Measurements from ENCODE around the gene KBTBD2.
"Not testable (repeated sequence)": the region's sequence is repeated elsewhere in the genome, so short reads cannot be mapped to it uniquely, and the experiment has no call there.

KBTBD2 gene

DNA sequence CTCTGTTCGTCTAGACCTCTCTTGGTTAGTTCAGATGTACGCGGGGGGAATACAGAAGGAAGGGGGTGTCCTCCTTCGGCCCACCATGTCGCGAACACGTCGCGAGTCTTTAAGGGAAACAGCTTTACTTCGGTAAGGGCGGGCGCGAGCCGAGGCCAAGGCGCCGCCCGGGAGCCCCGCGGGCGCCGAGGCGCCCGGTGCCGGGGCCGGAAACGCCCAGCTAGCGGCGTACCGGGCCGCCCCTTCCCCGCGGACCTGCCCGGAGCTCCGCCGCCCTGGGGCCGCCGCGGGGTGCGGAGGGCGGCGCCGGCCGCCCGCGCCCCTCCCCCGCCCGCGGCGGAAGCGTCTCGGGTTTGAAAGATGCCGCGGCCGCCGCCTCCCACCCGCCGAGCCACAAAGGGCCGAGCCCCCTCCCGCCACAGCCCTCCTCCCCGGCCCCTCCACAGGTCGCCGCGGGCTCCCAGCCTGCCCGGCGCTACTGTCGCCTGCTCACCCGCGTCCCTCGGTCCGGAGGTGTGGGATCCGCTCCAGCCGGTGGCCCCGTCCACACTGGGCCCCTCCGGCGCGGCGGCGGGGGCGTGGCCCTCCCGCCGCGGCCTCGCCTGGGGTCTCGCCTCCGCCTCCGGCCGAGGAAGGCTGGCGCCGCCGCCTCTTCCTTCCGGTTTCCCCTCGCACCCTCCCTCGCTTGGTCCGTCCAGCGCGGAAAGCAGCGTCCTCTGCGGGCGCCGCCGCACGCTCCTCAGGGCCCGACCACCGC, at the start of gene KBTBD2:
TSS of gene KBTBD2 (minus strand) at position 718 of the 757 bp plus-strand sequence. CDS start 12,156 bp downstream, outside the sequence.
- peak; percentile 84 for DNase-seq (ENCODE audit: low spot score)

GRCh38 chr7:32941181-32941580, 49.6 kb upstream of the KBTBD2 start:
- no peak for DNase-seq (ENCODE audit: low spot score)

DNA sequence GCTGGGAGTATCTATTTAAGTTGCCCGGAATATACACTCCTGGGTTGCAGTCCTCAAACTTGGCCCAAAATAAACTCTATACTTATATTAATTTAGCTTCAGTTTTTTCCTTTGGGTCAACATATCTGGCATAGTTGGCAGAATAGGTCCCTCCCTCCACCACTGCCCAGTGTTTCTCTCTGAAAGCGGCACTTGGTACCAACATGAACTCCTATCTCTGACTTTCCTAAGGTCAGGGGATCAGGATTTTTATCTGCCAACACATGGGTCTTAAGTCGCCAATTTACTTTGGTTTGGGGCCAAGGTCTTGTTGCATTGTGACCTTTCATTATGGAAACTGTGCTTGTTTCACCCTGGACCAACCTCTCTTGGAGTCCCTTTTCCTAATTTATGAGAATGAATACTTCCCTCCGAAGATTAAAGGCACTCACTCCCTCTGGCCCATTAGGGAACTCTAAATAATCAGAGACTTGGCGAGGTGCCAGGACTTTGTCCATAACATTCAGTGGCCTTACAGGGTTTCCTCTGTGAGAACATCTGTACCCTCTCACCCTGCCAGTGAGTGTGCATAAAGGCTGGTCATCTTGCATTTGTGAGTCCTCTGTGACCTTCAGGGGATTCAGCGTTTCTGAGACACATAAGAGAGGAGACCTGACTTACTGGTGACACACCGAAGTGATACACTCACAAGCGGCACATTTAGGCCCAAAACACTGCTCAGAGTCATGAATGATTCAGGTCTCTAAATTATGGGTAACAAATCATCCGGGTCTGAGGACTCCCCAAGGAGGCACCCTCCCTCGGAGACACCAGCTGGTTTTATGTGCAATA, 46.0 kb upstream of the KBTBD2 start:
- DNase-seq (ENCODE audit: low spot score): no peak

GRCh38 chr7:32936689-32937088, 45.1 kb upstream of the KBTBD2 start:
- DNase-seq (ENCODE audit: low spot score): no peak

DNA sequence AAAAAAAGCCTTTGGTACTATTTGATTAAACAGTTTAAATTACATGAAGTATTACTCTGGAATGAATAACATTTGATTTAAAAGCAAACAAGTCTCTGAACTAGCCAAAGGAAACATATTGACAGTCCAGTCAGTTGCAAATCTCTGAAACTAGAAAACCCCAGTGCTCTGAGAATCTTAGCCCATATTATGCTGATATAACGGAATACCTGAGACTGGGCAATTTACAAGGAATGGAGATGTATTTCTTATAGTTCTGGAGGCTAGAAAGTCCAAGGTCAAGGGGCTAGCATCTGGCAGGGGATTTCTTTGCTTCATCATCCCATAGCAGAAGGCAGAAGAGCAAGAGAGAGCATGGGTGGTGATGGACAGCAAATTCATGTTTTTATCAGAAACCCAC, 44.0 kb upstream of the KBTBD2 start:
- no peak for DNase-seq (ENCODE audit: low spot score)

DNA sequence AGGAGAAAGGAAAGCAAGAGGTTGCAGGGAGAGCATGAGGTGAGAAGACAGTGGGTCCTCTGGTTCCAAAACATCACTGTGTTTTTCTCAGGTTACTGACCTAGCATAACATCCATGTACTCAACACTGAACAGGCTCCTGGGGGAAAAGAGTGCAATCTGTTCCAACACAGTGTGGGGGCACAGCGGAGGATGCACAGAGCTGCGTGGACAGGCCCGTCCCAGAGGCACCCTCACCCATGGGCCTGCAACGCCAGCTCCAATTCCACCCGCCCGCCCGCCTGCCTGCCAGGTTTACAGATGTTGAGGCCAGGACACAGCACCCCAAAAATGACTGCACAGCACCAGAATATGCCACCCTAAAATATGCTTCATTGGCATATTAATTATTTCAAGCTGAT, 38.8 kb upstream of the KBTBD2 start:
- no peak for DNase-seq (ENCODE audit: low spot score)

- no peak for DNase-seq (ENCODE audit: low spot score)
Measured at GRCh38 chr7:32929430-32930143, 38.0 kb upstream of the KBTBD2 start.

DNA sequence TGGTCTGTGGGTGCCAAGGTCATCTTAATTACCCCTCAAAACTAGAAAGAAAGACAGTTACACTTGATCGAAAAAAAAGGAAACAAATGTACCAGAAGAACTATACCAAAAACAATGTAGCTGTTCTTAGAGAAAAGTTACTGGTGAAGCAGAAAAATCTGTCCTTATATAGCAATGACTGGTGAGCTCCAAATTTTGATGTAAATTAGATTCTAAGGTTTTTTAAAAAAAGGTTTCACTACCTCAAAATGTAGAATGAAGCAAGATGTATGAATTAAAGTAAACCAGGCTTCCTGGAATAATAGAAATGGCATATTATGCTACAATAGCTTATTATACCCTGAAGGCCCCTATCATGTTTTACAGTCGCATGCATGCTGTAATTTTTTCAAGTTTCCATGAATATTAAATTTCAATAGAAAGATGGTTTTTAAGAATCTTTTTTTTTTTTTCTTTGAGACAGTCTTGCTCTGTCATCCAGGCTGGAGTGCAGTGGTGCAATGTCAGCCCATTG, 37.3 kb upstream of the KBTBD2 start:
- DNase-seq (ENCODE audit: low spot score): no peak

- DNase-seq (ENCODE audit: low spot score): no peak
Measured at GRCh38 chr7:32921896-32922295, 30.3 kb upstream of the KBTBD2 start.

- DNase-seq (ENCODE audit: low spot score): not testable (repeated sequence)
Measured at GRCh38 chr7:32916994-32917393, 25.4 kb upstream of the KBTBD2 start.

DNA sequence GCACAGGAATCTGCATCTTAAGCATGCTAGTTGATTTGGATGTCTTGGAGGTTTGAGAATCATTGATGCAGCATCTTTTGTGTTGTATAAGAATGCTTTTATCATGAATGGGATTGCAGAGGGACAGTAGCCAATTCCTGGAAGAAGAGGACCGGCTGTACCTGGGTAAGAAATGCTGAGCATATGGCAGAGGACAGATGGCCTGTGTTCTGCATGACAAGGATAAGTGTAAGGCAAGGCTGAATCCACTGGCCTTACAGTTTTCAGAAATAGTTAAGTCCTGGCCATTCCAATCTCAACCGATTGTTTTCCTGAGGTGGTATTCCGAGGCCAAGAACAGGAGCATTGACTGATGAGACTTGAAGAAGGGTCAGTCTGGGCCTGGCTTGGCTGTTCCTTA, 24.4 kb upstream of the KBTBD2 start:
- no peak for DNase-seq (ENCODE audit: low spot score)

GRCh38 chr7:32915041-32915536, 23.5 kb upstream of the KBTBD2 start:
- DNase-seq (ENCODE audit: low spot score): no peak

GRCh38 chr7:32914184-32914583, 22.6 kb upstream of the KBTBD2 start:
- no peak for DNase-seq (ENCODE audit: low spot score)

DNA sequence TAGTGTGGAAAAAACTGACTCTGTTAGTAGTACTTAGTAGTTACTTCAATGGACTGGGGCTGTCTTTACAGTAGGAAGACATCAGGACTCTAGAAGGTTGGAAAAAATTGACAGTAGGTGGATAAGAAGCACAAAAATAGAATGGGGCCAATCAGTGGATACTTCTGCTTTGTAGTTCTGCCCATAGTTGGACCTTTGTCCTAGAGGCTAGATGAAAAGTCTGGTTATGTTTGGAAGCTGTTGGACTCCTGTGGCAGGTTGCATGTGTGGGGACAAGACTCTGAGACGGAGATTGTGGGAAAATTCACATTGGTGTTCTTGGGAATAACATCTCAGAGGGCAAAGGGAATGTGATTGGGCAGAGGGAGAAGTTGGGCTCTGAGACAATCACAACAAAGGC, 18.6 kb upstream of the KBTBD2 start:
- no peak for DNase-seq (ENCODE audit: low spot score)

- DNase-seq (ENCODE audit: low spot score): peak; percentile 98
Measured at GRCh38 chr7:32905175-32905662, 13.7 kb upstream of the KBTBD2 start.

DNA sequence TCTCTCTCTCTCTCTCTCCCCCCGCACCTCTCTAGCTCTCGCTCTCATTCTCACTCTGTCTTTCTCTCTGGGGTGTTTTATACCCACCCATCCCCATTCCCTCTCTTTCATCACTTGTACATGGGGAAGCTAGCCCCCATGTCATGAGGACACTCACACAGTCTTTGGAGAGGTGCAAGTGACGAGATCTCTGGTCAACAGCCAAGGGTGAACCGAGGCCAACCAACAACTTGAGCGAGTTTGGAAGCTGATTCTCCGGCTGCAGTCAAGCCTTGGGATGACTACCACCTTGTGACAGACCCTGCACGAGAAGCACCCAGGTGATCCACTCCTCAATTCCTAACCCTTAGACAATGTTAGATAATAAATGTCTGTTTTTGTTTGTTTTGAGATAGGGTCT, 10.1 kb upstream of the KBTBD2 start:
- no peak for DNase-seq (ENCODE audit: low spot score)

- no peak for DNase-seq (ENCODE audit: low spot score)
Measured at GRCh38 chr7:32900433-32900995, 9.0 kb upstream of the KBTBD2 start.

DNA sequence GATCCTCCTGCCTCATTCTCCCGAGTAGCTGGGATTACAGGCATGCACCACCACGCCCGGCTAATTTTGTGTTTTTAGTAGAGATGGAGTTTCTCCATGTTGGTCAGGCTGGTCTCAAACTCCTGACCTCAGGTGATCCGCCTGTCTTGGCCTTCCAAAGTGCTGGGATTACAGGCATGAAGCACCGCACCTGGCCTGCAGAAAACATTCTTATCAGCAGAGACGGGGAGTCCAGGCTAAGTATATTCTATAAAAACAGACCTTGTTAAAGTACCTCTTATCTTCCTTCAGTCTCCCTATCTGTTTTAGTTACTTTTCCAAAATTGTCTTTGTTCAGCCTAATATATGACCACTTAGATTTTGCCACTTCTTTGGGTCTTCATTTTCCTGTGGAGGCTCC, 5.8 kb upstream of the KBTBD2 start:
- not testable (repeated sequence) for DNase-seq (ENCODE audit: low spot score)

DNA sequence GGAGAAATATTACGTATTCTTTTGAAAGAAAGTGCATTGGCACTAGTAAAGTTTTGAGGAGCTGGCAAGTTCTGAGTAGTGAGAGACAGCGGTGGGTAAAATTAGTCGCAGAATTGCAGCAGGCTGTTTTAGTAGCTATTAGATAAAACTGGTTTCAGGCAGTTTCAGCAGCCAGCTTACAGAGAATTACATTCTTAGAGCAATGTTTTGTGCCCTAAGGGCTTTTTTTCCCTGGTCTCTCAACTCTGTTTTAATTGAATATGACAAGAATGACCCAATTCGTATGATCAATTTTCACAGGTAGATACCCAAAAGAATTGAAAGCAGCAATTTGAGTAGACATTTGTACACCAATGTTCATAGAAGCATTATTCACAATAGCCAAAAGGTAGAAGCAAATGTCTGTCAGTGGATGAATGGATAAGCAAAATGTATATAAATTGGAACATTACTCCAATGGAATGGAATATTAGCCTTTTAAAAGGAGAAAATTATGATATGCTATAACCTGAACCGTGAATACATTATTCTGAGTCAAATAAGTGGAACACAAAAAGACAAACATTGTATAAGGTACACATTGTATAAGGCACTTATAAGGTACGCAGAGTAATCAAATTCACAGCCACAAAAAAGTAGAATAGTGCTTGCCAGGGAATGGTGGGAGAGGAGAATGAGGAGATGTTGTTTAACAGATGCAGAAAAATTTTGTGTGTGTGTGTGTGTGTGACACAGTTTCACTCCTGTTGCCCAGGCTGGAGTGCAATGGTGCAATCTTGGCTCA, 5.2 kb upstream of the KBTBD2 start:
- no peak for DNase-seq (ENCODE audit: low spot score)

DNA sequence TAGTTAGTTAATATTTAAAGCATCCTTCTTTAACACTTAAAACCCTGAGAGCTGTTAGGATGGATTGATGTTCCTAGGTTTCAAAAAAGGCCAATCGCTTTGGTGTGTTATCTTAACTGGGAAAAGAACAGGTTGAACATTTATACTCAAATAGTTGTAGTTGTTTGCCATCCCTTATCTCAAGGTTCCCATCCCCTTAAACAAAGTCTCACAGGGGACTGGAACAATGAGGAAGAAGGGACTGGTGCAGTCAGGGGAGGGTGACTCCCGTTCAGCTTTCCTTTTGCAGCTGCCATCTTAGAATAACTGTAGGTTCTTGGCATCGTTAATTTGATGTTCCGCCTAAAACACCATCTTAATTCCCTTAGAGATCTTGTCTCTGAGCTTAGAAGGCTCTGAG, 2.6 kb upstream of the KBTBD2 start:
- DNase-seq (ENCODE audit: low spot score): no peak

DNA sequence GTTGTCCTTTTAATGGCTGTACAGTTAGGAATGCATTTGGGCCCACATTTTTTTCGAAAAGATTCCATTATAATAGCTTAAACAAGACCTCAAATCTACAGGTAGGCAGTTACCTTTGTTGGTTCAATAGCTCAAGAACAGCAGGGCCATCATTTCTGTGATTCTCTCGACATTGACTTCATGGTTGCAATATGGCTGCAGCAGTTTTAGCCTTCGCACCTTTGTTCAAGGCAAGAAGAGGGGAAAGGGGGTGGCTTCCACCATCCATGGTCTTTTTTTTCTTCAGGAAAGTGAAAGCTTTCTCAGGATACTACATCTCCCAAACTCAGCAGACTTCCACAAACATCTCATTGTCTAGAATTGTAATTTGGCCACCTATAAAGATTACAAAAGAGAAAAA, 2.2 kb upstream of the KBTBD2 start:
- DNase-seq (ENCODE audit: low spot score): no peak

All from CD4-positive, alpha-beta T cell treated with Interleukin-2 at 100 ng/mL for 4 hours (primary cell).